CD14-positive monocyte (primary cell): Measurements from ENCODE around the gene SRSF12. TPM values are rescaled to one million over a fixed set of nuclear protein-coding genes. Genes with fewer than 3 reads are reported as not detected.

Experiments
- DNase-seq, 3 donors: peaks; one replicate each; pipeline ENCODE4 v3.0.0-alpha.2; 2011 to 2022
- H2AFZ ChIP-seq: 2 replicates; pipeline ENCODE4 v1.6.0; 2012; ENCODE audit warnings: mild to moderate bottlenecking, low read depth, low read length, inconsistent platforms; ENCODE audit not compliant: insufficient read depth, poor library complexity, severe bottlenecking
- H3K27ac ChIP-seq, 2 donors: 1 replicate in 1 of 2; 2 replicates in 1 of 2; pipeline ENCODE4 v1.5.1; 2012 to 2013; ENCODE audit warnings: low read length in 2 of 2, control low read depth in 1 of 2, inconsistent platforms in 1 of 2, low read depth in 1 of 2, mild to moderate bottlenecking in 1 of 2
- H3K27me3 ChIP-seq, 2 donors: one replicate each; pipeline versions ENCODE4 v1.6.0 to v1.6.1; 2011 to 2013; ENCODE audit warnings: low read length in 2 of 2; ENCODE audit not compliant: control insufficient read depth in 2 of 2, insufficient read depth in 2 of 2
- H3K36me3 ChIP-seq, 2 donors: replicated peaks in 1 of 2; 1 replicate in 1 of 2; 2 replicates in 1 of 2; pipeline versions ENCODE4 v1.5.1 to v1.6.1; 2012 to 2013; ENCODE audit warnings: low read length in 2 of 2, control low read depth in 1 of 2, inconsistent platforms in 1 of 2, mild to moderate bottlenecking in 1 of 2; ENCODE audit not compliant: insufficient read depth in 2 of 2, control insufficient read depth in 1 of 2
- H3K4me1 ChIP-seq, 2 donors: 1 replicate in 1 of 2; 2 replicates in 1 of 2; pipeline versions ENCODE4 v1.5.1 to v1.6.1; 2012 to 2013; ENCODE audit warnings: low read length in 2 of 2, control low read depth in 1 of 2, inconsistent platforms in 1 of 2, mild to moderate bottlenecking in 1 of 2, moderate library complexity in 1 of 2; ENCODE audit not compliant: insufficient read depth in 2 of 2, control insufficient read depth in 1 of 2
- H3K4me2 ChIP-seq: replicated peaks from 2 replicates; pipeline ENCODE3; 2012; ENCODE audit warnings: low read length, moderate library complexity, mild to moderate bottlenecking; ENCODE audit not compliant: poor library complexity, severe bottlenecking; ENCODE audit errors: extremely low read depth
- H3K4me3 ChIP-seq, 3 experiments: fragments of 200-600 bp in 1 of 3; sonication (generic) in 1 of 3; replicated peaks in 1 of 3; 1 replicate in 2 of 3; 2 replicates in 1 of 3; pipeline ENCODE4 v1.5.1; 2011 to 2013; ENCODE audit warnings: low read length in 3 of 3, mild to moderate bottlenecking in 3 of 3, control low read depth in 2 of 3, low read depth in 2 of 3, inconsistent platforms in 1 of 3, moderate library complexity in 1 of 3
- H3K79me2 ChIP-seq: 2 replicates; pipeline ENCODE4 v1.6.0; 2012; ENCODE audit warnings: mild to moderate bottlenecking, control low read depth, inconsistent platforms, low read length, moderate library complexity; ENCODE audit not compliant: insufficient read depth
- H3K9ac ChIP-seq: 2 replicates; pipeline ENCODE4 v1.6.0; 2017; ENCODE audit warnings: low read length, mild to moderate bottlenecking; ENCODE audit not compliant: insufficient read depth, poor library complexity, severe bottlenecking
- H3K9me3 ChIP-seq, 2 donors: replicated peaks in 1 of 2; 1 replicate in 1 of 2; 2 replicates in 1 of 2; pipeline versions ENCODE4 v1.5.1 to v1.6.1; 2012 to 2013; ENCODE audit warnings: low read length in 2 of 2, control low read depth in 1 of 2; ENCODE audit not compliant: control insufficient read depth in 1 of 2, insufficient read depth in 1 of 2
- H4K20me1 ChIP-seq: 2 replicates; pipeline ENCODE4 v1.6.0; 2012; ENCODE audit warnings: mild to moderate bottlenecking, low read length, control low read depth, moderate library complexity; ENCODE audit not compliant: insufficient read depth
- H3K27ac Mint-ChIP-seq, 7 donors: one replicate each; pipeline ENCODE4 v1.8.0; 2020; ENCODE audit warnings: mild to moderate bottlenecking in 7 of 7, mixed read lengths in 7 of 7, moderate library complexity in 6 of 7, inconsistent platforms in 2 of 7
- H3K27me3 Mint-ChIP-seq, 3 donors: one replicate each; pipeline ENCODE4 v1.8.0; 2021 to 2022; ENCODE audit warnings: low read depth in 3 of 3, mild to moderate bottlenecking in 3 of 3, mixed read lengths in 3 of 3, moderate library complexity in 3 of 3, inconsistent platforms in 1 of 3
- H3K36me3 Mint-ChIP-seq, 2 donors: one replicate each; pipeline ENCODE4 v1.8.0; 2020; ENCODE audit warnings: mixed read lengths in 2 of 2, inconsistent platforms in 1 of 2, mild to moderate bottlenecking in 1 of 2
- H3K4me1 Mint-ChIP-seq: one replicate; pipeline ENCODE4 v1.8.0; 2020; ENCODE audit warnings: mild to moderate bottlenecking, mixed read lengths
- H3K4me3 Mint-ChIP-seq, 2 donors: one replicate each; pipeline ENCODE4 v1.8.0; 2020; ENCODE audit warnings: mild to moderate bottlenecking in 2 of 2, mixed read lengths in 2 of 2, moderate library complexity in 1 of 2
- H3K9me3 Mint-ChIP-seq, 7 donors: one replicate each; pipeline ENCODE4 v1.8.0; 2020 to 2022; ENCODE audit warnings: mixed read lengths in 7 of 7, mild to moderate bottlenecking in 6 of 7, moderate library complexity in 6 of 7, inconsistent platforms in 2 of 7
- CTCF ChIP-seq: fragments of 200-600 bp; IDR thresholded peaks from one replicate; pipeline ENCODE4 v1.8.0; 2022; ENCODE audit warnings: antibody characterized with exemption, mild to moderate bottlenecking
- WGBS: methylation state at CpG from one replicate; pipeline ENCODE4 v1.1.5; 2013; ENCODE audit warnings: missing lambda C conversion rate; ENCODE audit not compliant: insufficient coverage; 5-methylcytosine and 5-hydroxymethylcytosine counted together
- intact Hi-C, 2 donors: fragments of 100-400 bp; cut with micrococcal nuclease; formaldehyde crosslinking; loops; one replicate each; pipeline versions ENCODE4 v1.15.0 to v1.15.1; 2023
- polyA plus RNA-seq, 3 donors: library from polyadenylated mRNA; depleted of rRNA in 1 of 3; unstranded in 2 of 3; stranded (reverse) in 1 of 3; fragments of 300-500 nt in 2 of 3; fragments of >200 nt in 1 of 3; fragmentation: Illumina TruSeq in 2 of 3; gene quantifications; 1 replicate in 2 of 3; 2 replicates in 1 of 3; pipeline ENCODE4 v1.2.3, GENCODE V29; 2012 to 2021

Gene SRSF12
- polyA plus RNA-seq, 3 donors = 0.04 TPM; not detected in 2

DNA sequence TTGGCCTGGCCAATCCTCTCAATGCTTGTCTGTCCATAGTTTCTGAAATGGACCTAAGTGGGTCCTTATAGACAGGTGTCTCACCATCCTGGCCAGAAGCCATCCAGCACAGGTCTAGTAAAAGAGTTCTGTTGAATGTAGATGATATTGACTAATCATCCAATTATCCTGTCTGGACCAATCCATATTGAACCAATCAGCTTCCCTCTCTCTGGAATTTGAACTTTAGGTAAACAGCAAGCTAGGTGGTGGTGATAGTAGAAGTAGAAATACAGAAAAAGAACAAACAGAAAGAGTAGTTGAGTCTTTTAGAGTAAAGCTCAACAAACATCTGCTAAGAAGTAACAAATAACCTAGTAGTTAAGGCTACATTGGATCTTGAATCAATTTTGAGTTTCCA is 46.8 kb downstream of the SRSF12 start:
- no peaks in the 10 kb centered on the region for H3K36me3 Mint-ChIP-seq
- no peak overlapping the region for H3K9ac ChIP-seq

GRCh38 chr6:89069536-89070163 is 48.2 kb downstream of the SRSF12 start:
- peaks cover 34 to 40% of the 10 kb centered on the region in 2 donors for H3K4me1 ChIP-seq
- no peak for TF ChIP-seq CTCF
- H4K20me1 ChIP-seq = no peaks in the 10 kb centered on the region
- DNase-seq = no peak
- intact Hi-C loops = loop anchor here in 1 of 2 donors (10.0 kb wide), 1 partner anchor 85 kb away; no protein-coding TSS in a partner anchor
- no peaks in the 10 kb centered on the region for H3K36me3 ChIP-seq
- 78% methylated on average over 7 of the region's 10 CpGs for WGBS
- Mint-ChIP-seq H3K9me3 (no peaks in the 10 kb centered on the region), H3K4me1 (peaks cover 40% of the 10 kb centered on the region), H3K27ac (peak overlapping the region in 3 of 7 donors; percentile 13 to 50 (median 41)), H3K27me3 (no peaks in the 10 kb centered on the region), H3K4me3 (no peak overlapping the region), H3K36me3 (no peaks in the 10 kb centered on the region)
- no peak overlapping the region for H3K9ac ChIP-seq
- H3K4me3 ChIP-seq = no peak overlapping the region
- no peaks in the 10 kb centered on the region for H3K27me3 ChIP-seq
- no peak overlapping the region for H3K4me2 ChIP-seq
- H3K9me3 ChIP-seq = no peaks in the 10 kb centered on the region
- no peaks in the 10 kb centered on the region for H3K79me2 ChIP-seq
- H3K27ac ChIP-seq = no peak overlapping the region
- H2AFZ ChIP-seq = no peak overlapping the region

More for the DNA sequence above, 46.8 kb downstream of the SRSF12 start:
- Histone ChIP-seq H3K36me3 (no peaks in the 10 kb centered on the region), H3K27me3 (no peaks in the 10 kb centered on the region), H3K4me1 (peaks cover 34 to 40% of the 10 kb centered on the region in 2 donors), H3K4me3 (no peak overlapping the region), H4K20me1 (no peaks in the 10 kb centered on the region), H3K4me2 (no peak overlapping the region), H2AFZ (no peak overlapping the region), H3K79me2 (no peaks in the 10 kb centered on the region), H3K9me3 (no peaks in the 10 kb centered on the region), H3K27ac (no peak overlapping the region)
- Mint-ChIP-seq H3K9me3 (no peaks in the 10 kb centered on the region), H3K4me1 (peaks cover 40% of the 10 kb centered on the region), H3K4me3 (no peak overlapping the region), H3K27me3 (no peaks in the 10 kb centered on the region), H3K27ac (no peak overlapping the region)
- DNase-seq = no peak
- intact Hi-C loops = loop anchor here in 1 of 2 donors (10.0 kb wide), 1 partner anchor 86 kb away; no protein-coding TSS in a partner anchor
- no peak for TF ChIP-seq CTCF
